ENCODE data around the gene RPS10.

- TF ChIP-seq CTCF (IDR thresholded peaks at IDR 0.05; ENCODE audit: insufficient read depth, low read length): no peak
- TF ChIP-seq REST (IDR thresholded peaks at IDR 0.05; ENCODE audit: insufficient replicate concordance, low read depth): no peak
- TF ChIP-seq POLR2AphosphoS5 (IDR thresholded peaks at IDR 0.05; ENCODE audit: low read depth): no peak
- no peak for TF ChIP-seq GABPA (IDR thresholded peaks at IDR 0.05; ENCODE audit: low read depth)
- TF ChIP-seq SPI1 (IDR thresholded peaks at IDR 0.05; ENCODE audit: borderline replicate concordance, low read depth): no peak
Observed at GRCh38 chr6:34436803-34437643, 11.2 kb upstream of the RPS10 start.

Measured in HL-60 (cell line).